ENCODE results near the gene MOGAT3.
A peak's percentile ranks its signal among the peaks of the same experiment; 100 is the strongest.

Gene MOGAT3

GRCh38 chr7:101165075-101165957 is 35.5 kb downstream of the MOGAT3 start, which contains the start of gene VGF:
Gene VGF (minus strand): TSS chr7:101165569. CDS start chr7:101164843, 726 bp downstream.
- no peak within 1 kb of the TSS for H3K27ac ChIP-seq (ENCODE audit: low read depth, low read length)
- H3K4me1 ChIP-seq (ENCODE audit: control insufficient read depth, low read length) = peaks cover 62% of the 10 kb centered on the region
- peak within 1 kb of the TSS; percentile 85 for H3K4me3 ChIP-seq (ENCODE audit: low read length)
- peaks cover 8% of the 10 kb centered on the region; the same call in 1 of the 2 replicates for H3K36me3 ChIP-seq (ENCODE audit: control insufficient read depth, low read length)
- H3F3A ChIP-seq (ENCODE audit: control insufficient read depth, insufficient read depth) = peaks cover 20% of the 10 kb centered on the region
- H3K9me2 ChIP-seq (replicated peaks; ENCODE audit: control insufficient read depth, low read length) = no peaks in the 10 kb centered on the region
- H3K79me2 ChIP-seq (ENCODE audit: control insufficient read depth, low read length) = peaks cover 12% of the 10 kb centered on the region
- peaks cover 44% of the 10 kb centered on the region for H3K27me3 ChIP-seq (ENCODE audit: control insufficient read depth, low read length)
- no peak for TF ChIP-seq EZH2phosphoT487 (IDR thresholded peaks at IDR 0.05; ENCODE audit: borderline replicate concordance, low read length)
- H3K4me2 ChIP-seq (ENCODE audit: low read length) = peak within 1 kb of the TSS; percentile 72
- H4K20me1 ChIP-seq (ENCODE audit: control insufficient read depth, insufficient read depth, low read depth, low read length) = peaks cover 35% of the 10 kb centered on the region
- H3K9me3 ChIP-seq (ENCODE audit: control insufficient read depth, insufficient read depth, low read length) = no peaks in the 10 kb centered on the region

DNA sequence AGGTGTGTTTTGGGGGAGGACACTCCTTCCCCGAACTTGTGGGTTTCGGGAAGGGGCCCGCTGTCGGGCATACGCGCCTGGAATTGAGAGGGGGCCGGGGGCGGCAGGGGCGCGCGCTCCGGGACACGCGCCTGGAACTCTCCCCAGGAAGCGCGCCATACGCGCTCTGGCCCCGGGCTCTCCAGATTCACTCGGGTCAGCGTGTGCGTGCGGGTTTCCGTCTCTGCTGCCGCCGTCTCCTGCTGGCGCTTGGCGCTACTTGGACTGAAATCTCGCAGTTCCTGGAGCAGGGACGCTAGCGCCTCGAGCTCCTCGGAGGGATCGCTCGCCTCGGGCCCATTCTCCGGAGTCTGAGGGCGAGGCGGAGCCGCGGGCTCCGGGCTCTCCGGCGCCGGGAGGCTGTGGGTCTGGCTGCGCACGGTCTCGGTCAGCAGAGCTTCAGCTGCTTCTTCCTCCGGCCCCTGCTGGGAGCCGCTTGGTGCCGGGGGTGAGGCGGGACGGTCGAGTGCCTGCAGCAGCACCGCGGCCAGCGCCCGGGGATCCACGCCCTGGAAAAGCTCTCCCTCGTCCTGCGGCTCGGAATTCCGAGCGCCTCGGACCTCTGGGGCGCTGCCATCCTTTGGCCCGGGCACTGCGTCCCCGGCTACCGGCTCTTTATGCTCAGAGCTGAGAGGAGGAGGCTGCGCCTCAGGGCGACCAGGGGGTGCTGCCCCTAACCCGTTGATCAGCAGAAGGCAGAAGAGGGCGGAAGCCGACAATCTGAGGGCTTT is 36.6 kb downstream of the MOGAT3 start:
- Histone ChIP-seq H3K79me2 (ENCODE audit: control insufficient read depth, low read length) (peaks cover 12% of the 10 kb centered on the region), H3K27ac (ENCODE audit: low read depth, low read length) (peak overlapping the region; percentile 78), H3K9me3 (ENCODE audit: control insufficient read depth, insufficient read depth, low read length) (no peaks in the 10 kb centered on the region), H4K20me1 (ENCODE audit: control insufficient read depth, insufficient read depth, low read depth, low read length) (peaks cover 32% of the 10 kb centered on the region), H3K4me3 (ENCODE audit: low read length) (peak overlapping the region; percentile 85), H3K27me3 (ENCODE audit: control insufficient read depth, low read length) (peaks cover 33% of the 10 kb centered on the region), H3K36me3 (ENCODE audit: control insufficient read depth, low read length) (peaks cover 14% of the 10 kb centered on the region), H3F3A (ENCODE audit: control insufficient read depth, insufficient read depth) (peaks cover 20% of the 10 kb centered on the region), H3K4me2 (ENCODE audit: low read length) (peak overlapping the region; percentile 72), H3K4me1 (ENCODE audit: control insufficient read depth, low read length) (peaks cover 52% of the 10 kb centered on the region), H3K9me2 (replicated peaks; ENCODE audit: control insufficient read depth, low read length) (no peaks in the 10 kb centered on the region)
- TF ChIP-seq, protein P1, sequence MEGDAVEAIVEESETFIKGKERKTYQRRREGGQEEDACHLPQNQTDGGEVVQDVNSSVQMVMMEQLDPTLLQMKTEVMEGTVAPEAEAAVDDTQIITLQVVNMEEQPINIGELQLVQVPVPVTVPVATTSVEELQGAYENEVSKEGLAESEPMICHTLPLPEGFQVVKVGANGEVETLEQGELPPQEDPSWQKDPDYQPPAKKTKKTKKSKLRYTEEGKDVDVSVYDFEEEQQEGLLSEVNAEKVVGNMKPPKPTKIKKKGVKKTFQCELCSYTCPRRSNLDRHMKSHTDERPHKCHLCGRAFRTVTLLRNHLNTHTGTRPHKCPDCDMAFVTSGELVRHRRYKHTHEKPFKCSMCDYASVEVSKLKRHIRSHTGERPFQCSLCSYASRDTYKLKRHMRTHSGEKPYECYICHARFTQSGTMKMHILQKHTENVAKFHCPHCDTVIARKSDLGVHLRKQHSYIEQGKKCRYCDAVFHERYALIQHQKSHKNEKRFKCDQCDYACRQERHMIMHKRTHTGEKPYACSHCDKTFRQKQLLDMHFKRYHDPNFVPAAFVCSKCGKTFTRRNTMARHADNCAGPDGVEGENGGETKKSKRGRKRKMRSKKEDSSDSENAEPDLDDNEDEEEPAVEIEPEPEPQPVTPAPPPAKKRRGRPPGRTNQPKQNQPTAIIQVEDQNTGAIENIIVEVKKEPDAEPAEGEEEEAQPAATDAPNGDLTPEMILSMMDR (IDR thresholded peaks at IDR 0.05; ENCODE audit: low read depth, low read length, poor library complexity, severe bottlenecking) = no peak
- no peak for TF ChIP-seq EZH2phosphoT487 (IDR thresholded peaks at IDR 0.05; ENCODE audit: borderline replicate concordance, low read length)

GRCh38 chr7:101163279-101164070 is 37.4 kb downstream of the MOGAT3 start:
- Histone ChIP-seq H3K9me3 (ENCODE audit: control insufficient read depth, insufficient read depth, low read length) (no peaks in the 10 kb centered on the region), H3K4me3 (ENCODE audit: low read length) (peak overlapping the region; percentile 85), H3K36me3 (ENCODE audit: control insufficient read depth, low read length) (peaks cover 20% of the 10 kb centered on the region), H3K27me3 (ENCODE audit: control insufficient read depth, low read length) (peaks cover 25% of the 10 kb centered on the region), H3F3A (ENCODE audit: control insufficient read depth, insufficient read depth) (peaks cover 20% of the 10 kb centered on the region), H3K4me2 (ENCODE audit: low read length) (peak overlapping the region; percentile 72), H3K27ac (ENCODE audit: low read depth, low read length) (peak overlapping the region; percentile 78), H3K4me1 (ENCODE audit: control insufficient read depth, low read length) (peaks cover 52% of the 10 kb centered on the region), H3K9me2 (replicated peaks; ENCODE audit: control insufficient read depth, low read length) (no peaks in the 10 kb centered on the region), H3K79me2 (ENCODE audit: control insufficient read depth, low read length) (peaks cover 12% of the 10 kb centered on the region), H4K20me1 (ENCODE audit: control insufficient read depth, insufficient read depth, low read depth, low read length) (peaks cover 26% of the 10 kb centered on the region)
- no peak for TF ChIP-seq EZH2phosphoT487 (IDR thresholded peaks at IDR 0.05; ENCODE audit: borderline replicate concordance, low read length)
- TF ChIP-seq, protein P1 (IDR thresholded peaks at IDR 0.05; ENCODE audit: low read depth, low read length, poor library complexity, severe bottlenecking) = no peak

Data from DOHH2 (cell line).